ENCODE data around the gene VWCE.
"Not testable (repeated sequence)": the region's sequence is repeated elsewhere in the genome, so short reads cannot be mapped to it uniquely, and the experiment has no call there.

Gene VWCE

GRCh38 chr11:61240288-61240687, 54.8 kb downstream of the VWCE start:
- H3K27me3 ChIP-seq (replicated peaks; ENCODE audit: control insufficient read depth, insufficient read depth, low read length, poor library complexity, severe bottlenecking): not testable (repeated sequence)

GRCh38 chr11:61237130-61237529, 58.0 kb downstream of the VWCE start:
- not testable (repeated sequence) for H3K36me3 ChIP-seq (ENCODE audit: control insufficient read depth, insufficient read depth, low read length); H3K27ac ChIP-seq (ENCODE audit: insufficient read depth, low read length, poor library complexity, severe bottlenecking); H3K4me3 ChIP-seq (ENCODE audit: insufficient read depth, low read depth, low read length, poor library complexity, severe bottlenecking)

More at GRCh38 chr11:61240288-61240687, 54.8 kb downstream of the VWCE start:
- H3K4me3 ChIP-seq (ENCODE audit: insufficient read depth, low read depth, low read length, poor library complexity, severe bottlenecking); H3K27ac ChIP-seq (ENCODE audit: insufficient read depth, low read length, poor library complexity, severe bottlenecking); H3K36me3 ChIP-seq (ENCODE audit: control insufficient read depth, insufficient read depth, low read length); H3K4me1 ChIP-seq (ENCODE audit: control insufficient read depth, insufficient read depth, low read length, poor library complexity, severe bottlenecking); H3K9me3 ChIP-seq (ENCODE audit: control insufficient read depth, low read length); DNase-seq: not testable (repeated sequence)

GRCh38 chr11:61232548-61233145, 62.5 kb downstream of the VWCE start:
- not testable (repeated sequence) for H3K27me3 ChIP-seq (replicated peaks; ENCODE audit: control insufficient read depth, insufficient read depth, low read length, poor library complexity, severe bottlenecking); H3K9me3 ChIP-seq (ENCODE audit: control insufficient read depth, low read length); H3K4me1 ChIP-seq (ENCODE audit: control insufficient read depth, insufficient read depth, low read length, poor library complexity, severe bottlenecking); DNase-seq; H3K4me3 ChIP-seq (ENCODE audit: insufficient read depth, low read depth, low read length, poor library complexity, severe bottlenecking); H3K27ac ChIP-seq (ENCODE audit: insufficient read depth, low read length, poor library complexity, severe bottlenecking); H3K36me3 ChIP-seq (ENCODE audit: control insufficient read depth, insufficient read depth, low read length)

More at GRCh38 chr11:61237130-61237529, 58.0 kb downstream of the VWCE start:
- not testable (repeated sequence) for H3K27me3 ChIP-seq (replicated peaks; ENCODE audit: control insufficient read depth, insufficient read depth, low read length, poor library complexity, severe bottlenecking); H3K9me3 ChIP-seq (ENCODE audit: control insufficient read depth, low read length); H3K4me1 ChIP-seq (ENCODE audit: control insufficient read depth, insufficient read depth, low read length, poor library complexity, severe bottlenecking); DNase-seq

GRCh38 chr11:61231585-61231984, 63.5 kb downstream of the VWCE start:
- H3K4me3 ChIP-seq (ENCODE audit: insufficient read depth, low read depth, low read length, poor library complexity, severe bottlenecking); H3K9me3 ChIP-seq (ENCODE audit: control insufficient read depth, low read length); H3K4me1 ChIP-seq (ENCODE audit: control insufficient read depth, insufficient read depth, low read length, poor library complexity, severe bottlenecking); H3K36me3 ChIP-seq (ENCODE audit: control insufficient read depth, insufficient read depth, low read length); H3K27me3 ChIP-seq (replicated peaks; ENCODE audit: control insufficient read depth, insufficient read depth, low read length, poor library complexity, severe bottlenecking); DNase-seq; H3K27ac ChIP-seq (ENCODE audit: insufficient read depth, low read length, poor library complexity, severe bottlenecking): not testable (repeated sequence)

GRCh38 chr11:61231033-61231432, 64.1 kb downstream of the VWCE start:
- not testable (repeated sequence) for H3K4me1 ChIP-seq (ENCODE audit: control insufficient read depth, insufficient read depth, low read length, poor library complexity, severe bottlenecking); H3K27me3 ChIP-seq (replicated peaks; ENCODE audit: control insufficient read depth, insufficient read depth, low read length, poor library complexity, severe bottlenecking); H3K4me3 ChIP-seq (ENCODE audit: insufficient read depth, low read depth, low read length, poor library complexity, severe bottlenecking); H3K27ac ChIP-seq (ENCODE audit: insufficient read depth, low read length, poor library complexity, severe bottlenecking); H3K9me3 ChIP-seq (ENCODE audit: control insufficient read depth, low read length); DNase-seq; H3K36me3 ChIP-seq (ENCODE audit: control insufficient read depth, insufficient read depth, low read length)

- H3K27me3 ChIP-seq (replicated peaks; ENCODE audit: control insufficient read depth, insufficient read depth, low read length, poor library complexity, severe bottlenecking); H3K36me3 ChIP-seq (ENCODE audit: control insufficient read depth, insufficient read depth, low read length); DNase-seq; H3K4me3 ChIP-seq (ENCODE audit: insufficient read depth, low read depth, low read length, poor library complexity, severe bottlenecking); H3K9me3 ChIP-seq (ENCODE audit: control insufficient read depth, low read length); H3K27ac ChIP-seq (ENCODE audit: insufficient read depth, low read length, poor library complexity, severe bottlenecking); H3K4me1 ChIP-seq (ENCODE audit: control insufficient read depth, insufficient read depth, low read length, poor library complexity, severe bottlenecking): not testable (repeated sequence)
Observed at GRCh38 chr11:61229458-61229857, 65.7 kb downstream of the VWCE start.

- H3K27ac ChIP-seq (ENCODE audit: insufficient read depth, low read length, poor library complexity, severe bottlenecking); H3K36me3 ChIP-seq (ENCODE audit: control insufficient read depth, insufficient read depth, low read length); H3K27me3 ChIP-seq (replicated peaks; ENCODE audit: control insufficient read depth, insufficient read depth, low read length, poor library complexity, severe bottlenecking); H3K4me3 ChIP-seq (ENCODE audit: insufficient read depth, low read depth, low read length, poor library complexity, severe bottlenecking); DNase-seq; H3K4me1 ChIP-seq (ENCODE audit: control insufficient read depth, insufficient read depth, low read length, poor library complexity, severe bottlenecking); H3K9me3 ChIP-seq (ENCODE audit: control insufficient read depth, low read length): not testable (repeated sequence)
Observed at GRCh38 chr11:61226457-61227137, 68.5 kb downstream of the VWCE start.

GRCh38 chr11:61222692-61223091, 72.4 kb downstream of the VWCE start:
- H3K36me3 ChIP-seq (ENCODE audit: control insufficient read depth, insufficient read depth, low read length); H3K27me3 ChIP-seq (replicated peaks; ENCODE audit: control insufficient read depth, insufficient read depth, low read length, poor library complexity, severe bottlenecking); H3K4me1 ChIP-seq (ENCODE audit: control insufficient read depth, insufficient read depth, low read length, poor library complexity, severe bottlenecking); H3K4me3 ChIP-seq (ENCODE audit: insufficient read depth, low read depth, low read length, poor library complexity, severe bottlenecking); H3K27ac ChIP-seq (ENCODE audit: insufficient read depth, low read length, poor library complexity, severe bottlenecking); H3K9me3 ChIP-seq (ENCODE audit: control insufficient read depth, low read length); DNase-seq: not testable (repeated sequence)

- H3K36me3 ChIP-seq (ENCODE audit: control insufficient read depth, insufficient read depth, low read length); H3K4me3 ChIP-seq (ENCODE audit: insufficient read depth, low read depth, low read length, poor library complexity, severe bottlenecking); DNase-seq: not testable (repeated sequence)
Observed at GRCh38 chr11:61222047-61222446, 73.1 kb downstream of the VWCE start, which contains the start of gene PGA4. TSS of gene PGA4 (plus strand) at chr11:61222347. CDS start at chr11:61222401, 54 bp downstream.

GRCh38 chr11:61219016-61219415, 76.1 kb downstream of the VWCE start:
- H3K36me3 ChIP-seq (ENCODE audit: control insufficient read depth, insufficient read depth, low read length); DNase-seq: not testable (repeated sequence)

More at GRCh38 chr11:61222047-61222446, 73.1 kb downstream of the VWCE start, which contains the start of gene PGA4:
- not testable (repeated sequence) for H3K27ac ChIP-seq (ENCODE audit: insufficient read depth, low read length, poor library complexity, severe bottlenecking); H3K4me1 ChIP-seq (ENCODE audit: control insufficient read depth, insufficient read depth, low read length, poor library complexity, severe bottlenecking); H3K27me3 ChIP-seq (replicated peaks; ENCODE audit: control insufficient read depth, insufficient read depth, low read length, poor library complexity, severe bottlenecking); H3K9me3 ChIP-seq (ENCODE audit: control insufficient read depth, low read length)

More at GRCh38 chr11:61219016-61219415, 76.1 kb downstream of the VWCE start:
- not testable (repeated sequence) for H3K9me3 ChIP-seq (ENCODE audit: control insufficient read depth, low read length); H3K4me3 ChIP-seq (ENCODE audit: insufficient read depth, low read depth, low read length, poor library complexity, severe bottlenecking); H3K4me1 ChIP-seq (ENCODE audit: control insufficient read depth, insufficient read depth, low read length, poor library complexity, severe bottlenecking); H3K27ac ChIP-seq (ENCODE audit: insufficient read depth, low read length, poor library complexity, severe bottlenecking); H3K27me3 ChIP-seq (replicated peaks; ENCODE audit: control insufficient read depth, insufficient read depth, low read length, poor library complexity, severe bottlenecking)

Data from effector memory CD4-positive, alpha-beta T cell (primary cell).